GM12864 (cell line): Measurements from ENCODE around the gene PAN3.
A peak's percentile ranks its signal among the peaks of the same experiment; 100 is the strongest.

ENCODE experiments used
- DNase-seq: peaks from one replicate; pipeline ENCODE4 v3.0.0-alpha.2; 2011; ENCODE audit warnings: low read depth
- H3K4me3 ChIP-seq: 2 replicates; pipeline ENCODE4 v1.5.1; 2011; ENCODE audit warnings: mild to moderate bottlenecking, low read depth, low read length, control low read depth
- CTCF ChIP-seq: IDR thresholded peaks from 2 replicates; pipeline ENCODE4 v1.5.1; 2011; ENCODE audit warnings: low read depth, mild to moderate bottlenecking, moderate library complexity, low read length, control low read depth, inconsistent platforms; ENCODE audit errors: missing control alignments

The PAN3 gene

GRCh38 chr13:28321756-28322155, 183.4 kb downstream of the PAN3 start:
- DNase-seq, result no peak
- no peak for TF ChIP-seq CTCF
- no peak overlapping the region for H3K4me3 ChIP-seq

GRCh38 chr13:28322256-28322905, 184.0 kb downstream of the PAN3 start:
- H3K4me3 ChIP-seq, result no peak overlapping the region
- no peak for TF ChIP-seq CTCF
- DNase-seq, result no peak

GRCh38 chr13:28324181-28324789, 185.9 kb downstream of the PAN3 start:
- peak; percentile 91 for TF ChIP-seq CTCF
- H3K4me3 ChIP-seq, result no peak overlapping the region
- peak; percentile 31 for DNase-seq

- DNase-seq, result no peak
- no peak overlapping the region for H3K4me3 ChIP-seq
These were observed 186.7 kb downstream of the PAN3 start for GRCh38 chr13:28325022-28325421.

GRCh38 chr13:28326056-28326455, 187.7 kb downstream of the PAN3 start:
- DNase-seq, result no peak
- no peak for TF ChIP-seq CTCF

More at GRCh38 chr13:28325022-28325421, 186.7 kb downstream of the PAN3 start:
- TF ChIP-seq CTCF, result no peak

GRCh38 chr13:28327373-28328270, 189.3 kb downstream of the PAN3 start:
- no peak overlapping the region for H3K4me3 ChIP-seq
- no peak for DNase-seq
- no peak for TF ChIP-seq CTCF

More at GRCh38 chr13:28326056-28326455, 187.7 kb downstream of the PAN3 start:
- no peak overlapping the region for H3K4me3 ChIP-seq
